Activated CD8-positive, alpha-beta T cell treated with anti-CD3 and anti-CD28 coated beads for 36 hours (primary cell): Measurements from ENCODE around the gene METAP1. TPM values are rescaled to one million over a fixed set of nuclear protein-coding genes. Genes with fewer than 3 reads are reported as not detected.
A peak's percentile ranks its signal among the peaks of the same experiment; 100 is the strongest.
"Not testable (repeated sequence)": the region's sequence is repeated elsewhere in the genome, so short reads cannot be mapped to it uniquely, and the experiment has no call there.

Source experiments
- ATAC-seq: fragments of 200-7000 bp; cut with Tn5 transposase; one replicate; pipeline ENCODE4 v1.10.0; 2021; ENCODE audit warnings: mild to moderate bottlenecking, moderate library complexity
- CTCF ChIA-PET: fragments of 350-600 bp; sonication (Branson Sonifier 250); formaldehyde crosslinking; loops from one replicate; lab custom pipeline; 2021; ENCODE audit warnings: antibody characterized with exemption; lab: Charles Lee
- POLR2A ChIA-PET: fragments of 350-600 bp; sonication (Branson Sonifier 250); formaldehyde crosslinking; loops from one replicate; lab custom pipeline; 2021; ENCODE audit warnings: antibody characterized with exemption; lab: Charles Lee
- DNase-seq: peaks from one replicate; pipeline ENCODE4 v3.0.0-alpha.2; 2020
- H3K27ac Mint-ChIP-seq: one replicate; pipeline ENCODE4 v1.8.0; 2021; ENCODE audit warnings: mild to moderate bottlenecking, mixed read lengths
- H3K27me3 Mint-ChIP-seq: one replicate; pipeline ENCODE4 v1.8.0; 2021; ENCODE audit warnings: mixed read lengths
- H3K36me3 Mint-ChIP-seq: one replicate; pipeline ENCODE4 v1.8.0; 2021; ENCODE audit warnings: low read depth, mixed read lengths
- H3K4me1 Mint-ChIP-seq: one replicate; pipeline ENCODE4 v1.8.0; 2021; ENCODE audit warnings: low read depth, mixed read lengths
- H3K4me3 Mint-ChIP-seq: one replicate; pipeline ENCODE4 v1.8.0; 2021; ENCODE audit warnings: mild to moderate bottlenecking, moderate library complexity, mixed read lengths
- H3K9me3 Mint-ChIP-seq: one replicate; pipeline ENCODE4 v1.8.0; 2021; ENCODE audit warnings: mixed read lengths
- intact Hi-C: fragments of 100-400 bp; cut with micrococcal nuclease; formaldehyde crosslinking; loops from one replicate; pipeline ENCODE4 v1.10.0; 2022
- total RNA-seq, 2 experiments: library from RNA; stranded (reverse); gene quantifications; one replicate each; pipeline ENCODE4 v1.2.3, GENCODE V29; 2021
- TF ChIP-seq, protein P1 (sequence below): fragments of 200-600 bp; IDR thresholded peaks from one replicate; pipeline ENCODE4 v1.8.0; 2022; ENCODE audit warnings: antibody characterized with exemption, mild to moderate bottlenecking

The METAP1 gene
- total RNA-seq, 2 experiments from 2014 or later, result 67.1 to 70.4 TPM

DNA sequence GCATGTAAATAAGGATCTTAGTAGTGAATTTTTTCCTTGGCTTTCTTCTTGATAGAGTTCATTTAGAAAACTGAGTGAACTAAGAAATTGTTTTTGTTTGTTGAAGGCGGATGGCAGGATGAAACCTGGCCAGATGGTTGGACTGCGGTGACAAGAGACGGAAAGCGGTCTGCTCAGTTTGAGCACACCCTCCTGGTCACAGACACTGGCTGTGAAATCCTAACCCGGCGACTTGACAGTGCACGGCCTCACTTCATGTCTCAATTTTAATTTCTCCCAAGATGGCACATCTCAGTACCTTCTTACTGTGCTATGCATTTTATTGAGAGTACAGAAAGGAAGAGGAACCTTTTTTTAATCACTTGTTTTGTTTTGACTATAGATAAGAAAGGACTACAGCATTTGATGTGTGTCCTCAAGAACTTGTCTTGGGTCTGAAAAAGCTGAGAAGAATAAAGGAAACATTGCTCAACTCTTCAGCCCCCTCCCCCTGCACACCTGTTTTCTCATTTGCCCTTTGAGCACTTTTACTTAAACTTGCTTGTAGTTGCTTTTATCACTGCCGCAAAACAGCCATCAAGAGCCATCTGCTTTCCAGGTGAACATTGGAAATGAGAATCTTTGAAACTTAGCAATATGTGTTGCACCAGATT is 65.7 kb downstream of the METAP1 start:
- Mint-ChIP-seq H3K27ac (no peak overlapping the region), H3K4me1 (peaks cover 1% of the 10 kb centered on the region), H3K27me3 (no peaks in the 10 kb centered on the region), H3K9me3 (peaks cover 1% of the 10 kb centered on the region), H3K36me3 (peaks cover 51% of the 10 kb centered on the region), H3K4me3 (no peak overlapping the region)
- ChIA-PET POLR2A (no interaction called here), CTCF (interaction anchor here (0.6 to 8.0 kb wide), 3 partner anchors 20 to 65 kb away, joined by 3 to 186 read pairs (median 3); partner anchors contain the start of gene METAP1)
- DNase-seq (no peak), ATAC-seq (no peak)
- intact Hi-C loops, result no loop called here
- TF ChIP-seq, protein P1, sequence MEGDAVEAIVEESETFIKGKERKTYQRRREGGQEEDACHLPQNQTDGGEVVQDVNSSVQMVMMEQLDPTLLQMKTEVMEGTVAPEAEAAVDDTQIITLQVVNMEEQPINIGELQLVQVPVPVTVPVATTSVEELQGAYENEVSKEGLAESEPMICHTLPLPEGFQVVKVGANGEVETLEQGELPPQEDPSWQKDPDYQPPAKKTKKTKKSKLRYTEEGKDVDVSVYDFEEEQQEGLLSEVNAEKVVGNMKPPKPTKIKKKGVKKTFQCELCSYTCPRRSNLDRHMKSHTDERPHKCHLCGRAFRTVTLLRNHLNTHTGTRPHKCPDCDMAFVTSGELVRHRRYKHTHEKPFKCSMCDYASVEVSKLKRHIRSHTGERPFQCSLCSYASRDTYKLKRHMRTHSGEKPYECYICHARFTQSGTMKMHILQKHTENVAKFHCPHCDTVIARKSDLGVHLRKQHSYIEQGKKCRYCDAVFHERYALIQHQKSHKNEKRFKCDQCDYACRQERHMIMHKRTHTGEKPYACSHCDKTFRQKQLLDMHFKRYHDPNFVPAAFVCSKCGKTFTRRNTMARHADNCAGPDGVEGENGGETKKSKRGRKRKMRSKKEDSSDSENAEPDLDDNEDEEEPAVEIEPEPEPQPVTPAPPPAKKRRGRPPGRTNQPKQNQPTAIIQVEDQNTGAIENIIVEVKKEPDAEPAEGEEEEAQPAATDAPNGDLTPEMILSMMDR, result no peak

DNA sequence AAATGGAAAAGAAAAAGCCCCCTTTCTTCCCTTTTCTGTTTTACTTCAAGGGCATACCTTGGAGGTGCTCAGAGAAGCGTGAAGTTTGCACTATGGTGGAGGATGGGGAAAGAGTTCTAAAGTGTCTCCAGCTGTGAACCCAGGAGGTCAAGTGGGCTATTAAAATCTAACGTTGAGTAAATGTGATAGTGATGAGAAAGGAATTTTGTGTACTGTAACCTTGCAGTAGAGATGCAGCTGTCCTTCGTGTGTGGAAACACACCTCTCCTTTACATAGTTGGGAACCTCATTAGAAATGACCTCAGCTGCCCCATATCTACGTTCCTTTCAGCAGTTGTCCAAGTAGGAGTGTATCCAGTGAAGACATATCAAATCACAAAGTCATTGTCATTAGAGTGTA is 66.6 kb downstream of the METAP1 start:
- no peak overlapping the region for H3K4me3 Mint-ChIP-seq
- H3K4me1 Mint-ChIP-seq, result no peaks in the 10 kb centered on the region
- no peak overlapping the region for H3K27ac Mint-ChIP-seq
- DNase-seq (no peak), ATAC-seq (no peak)
- peaks cover 3% of the 10 kb centered on the region for H3K9me3 Mint-ChIP-seq
- ChIA-PET CTCF (no interaction called here), POLR2A (no interaction called here)
- intact Hi-C loops, result no loop called here
- H3K27me3 Mint-ChIP-seq, result no peaks in the 10 kb centered on the region
- peaks cover 53% of the 10 kb centered on the region for H3K36me3 Mint-ChIP-seq
- TF ChIP-seq, protein P1, result no peak

DNA sequence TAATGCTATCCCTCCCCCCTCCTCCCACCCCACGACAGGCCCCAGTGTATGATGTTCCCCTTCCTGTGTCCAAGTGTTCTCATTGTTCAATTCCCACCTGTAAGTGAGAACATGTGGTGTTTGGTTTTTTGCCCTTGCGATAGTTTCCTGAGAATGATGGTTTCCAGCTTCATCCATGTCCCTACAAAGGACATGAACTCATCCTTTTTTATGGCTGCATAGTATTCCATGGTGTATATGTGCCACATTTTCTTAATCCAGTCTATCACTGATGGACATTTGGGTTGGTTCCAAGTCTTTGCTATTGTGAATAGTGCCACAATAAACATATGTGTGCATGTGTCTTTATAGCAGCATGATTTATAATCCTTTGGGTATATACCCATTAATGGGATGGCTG is 70.0 kb downstream of the METAP1 start:
- ATAC-seq, DNase-seq, H3K4me1 Mint-ChIP-seq, H3K9me3 Mint-ChIP-seq, H3K4me3 Mint-ChIP-seq, CTCF ChIA-PET, POLR2A ChIA-PET, H3K27ac Mint-ChIP-seq, H3K27me3 Mint-ChIP-seq, intact Hi-C loops: not testable (repeated sequence)
- peaks cover 48% of the 10 kb centered on the region for H3K36me3 Mint-ChIP-seq

DNA sequence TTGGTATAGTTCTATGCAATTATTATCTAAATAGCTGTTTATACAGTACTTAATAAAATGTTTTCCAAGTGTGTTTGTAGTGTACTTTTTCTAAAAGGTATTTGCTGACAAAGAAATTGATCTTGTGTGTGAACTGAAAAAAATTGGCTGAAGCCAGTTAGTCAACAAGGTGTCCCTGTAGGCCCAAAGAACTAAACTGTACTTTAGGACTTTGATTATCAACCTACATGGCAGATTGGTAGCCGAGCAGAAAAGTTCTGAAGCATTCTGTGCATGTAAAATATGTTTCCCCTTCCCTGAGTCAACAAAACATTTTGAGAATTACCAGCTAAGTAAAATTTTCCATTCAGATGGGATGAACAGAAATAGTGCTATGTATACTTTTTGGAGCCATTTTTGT is 72.1 kb downstream of the METAP1 start:
- ATAC-seq (no peak), DNase-seq (no peak)
- Mint-ChIP-seq H3K4me1 (no peaks in the 10 kb centered on the region), H3K27me3 (no peaks in the 10 kb centered on the region), H3K27ac (peak overlapping the region; percentile 36), H3K4me3 (no peak overlapping the region), H3K9me3 (peaks cover 3% of the 10 kb centered on the region), H3K36me3 (peaks cover 45% of the 10 kb centered on the region)
- POLR2A ChIA-PET, result interaction anchor here (0.8 kb wide), 1 partner anchor 72 kb away, joined by 3 read pairs; the partner anchor contains the start of gene METAP1
- intact Hi-C loops, result no loop called here
- TF ChIP-seq, protein P1, result no peak
- CTCF ChIA-PET, result interaction anchor here (1.0 to 1.6 kb wide), 3 partner anchors 11 to 72 kb away, joined by 3 to 6 read pairs (median 4); partner anchors contain the start of gene METAP1

DNA sequence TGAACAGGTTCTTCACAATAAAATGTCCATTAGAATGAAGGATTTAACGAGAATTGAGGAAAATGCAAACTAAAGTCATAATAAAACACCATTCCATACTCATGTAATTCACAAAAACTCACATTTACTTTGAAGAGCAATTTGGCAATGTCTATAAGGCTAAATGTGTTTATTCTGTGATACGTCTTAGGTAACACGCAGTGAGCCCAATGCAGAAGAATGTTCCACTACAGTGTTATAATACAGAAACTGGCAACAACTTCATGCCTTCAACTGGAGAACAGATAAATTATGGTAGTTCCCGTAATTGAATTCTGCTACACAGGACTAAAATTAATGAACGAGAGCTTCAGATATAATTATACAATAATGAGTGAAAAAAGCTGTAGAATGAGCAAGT is 75.6 kb downstream of the METAP1 start:
- no peaks in the 10 kb centered on the region for H3K4me1 Mint-ChIP-seq
- ATAC-seq, result no peak
- H3K4me3 Mint-ChIP-seq, result no peak overlapping the region
- peaks cover 1% of the 10 kb centered on the region for H3K9me3 Mint-ChIP-seq
- intact Hi-C loops, result no loop called here
- H3K36me3 Mint-ChIP-seq, result peaks cover 44% of the 10 kb centered on the region
- ChIA-PET CTCF (interaction anchor here (3.2 kb wide), 1 partner anchor 15 kb away, joined by 21 read pairs; no protein-coding TSS in a partner anchor), POLR2A (no interaction called here)
- no peak overlapping the region for H3K27ac Mint-ChIP-seq
- no peaks in the 10 kb centered on the region for H3K27me3 Mint-ChIP-seq
- TF ChIP-seq, protein P1, result no peak
- DNase-seq, result no peak
